K562 (cell line): Measurements from ENCODE around the gene GCN1. TPM values are rescaled to one million over a fixed set of nuclear protein-coding genes. Genes with fewer than 3 reads are reported as not detected.
A peak's percentile ranks its signal among the peaks of the same experiment; 100 is the strongest.

Experiments used
- EZH2 ChIP-seq: IDR thresholded peaks from 2 replicates; pipeline ENCODE4 v1.6.1; 2012; ENCODE audit warnings: low read depth, mild to moderate bottlenecking, inconsistent platforms, low read length, borderline replicate concordance
- HOXB6 ChIP-seq: fragments of 250-450 bp; sonication (Bioruptor Pico); IDR thresholded peaks from 2 replicates; pipeline ENCODE4 v1.5.1; 2022; ENCODE audit warnings: mild to moderate bottlenecking, borderline replicate concordance
- KAT7 ChIP-seq: sonication (generic); formaldehyde crosslinking; IDR thresholded peaks from 2 replicates; pipeline ENCODE4 v1.8.0; 2022; ENCODE audit warnings: missing genetic modification reagents, mild to moderate bottlenecking, borderline replicate concordance
- KDM5B ChIP-seq: fragments of 200-600 bp; sonication (generic); IDR thresholded peaks from 2 replicates; pipeline ENCODE4 v1.6.1; 2012; ENCODE audit warnings: low read depth, mild to moderate bottlenecking, moderate library complexity, low read length, control low read depth, inconsistent platforms; ENCODE audit not compliant: insufficient replicate concordance
- MTF1 ChIP-seq: fragments of 250-450 bp; sonication (Bioruptor Pico); IDR thresholded peaks from 2 replicates; pipeline ENCODE4 v1.9.0; 2021; ENCODE audit warnings: moderate library complexity, mild to moderate bottlenecking, inconsistent platforms, borderline replicate concordance
- NR3C1 ChIP-seq: sonication (generic); formaldehyde crosslinking; IDR thresholded peaks from 2 replicates; pipeline ENCODE4 v1.8.1; 2022; ENCODE audit warnings: missing genetic modification reagents
- RERE ChIP-seq: sonication (generic); formaldehyde crosslinking; IDR thresholded peaks from 2 replicates; pipeline ENCODE4 v1.8.0; 2023; ENCODE audit warnings: missing genetic modification reagents, mild to moderate bottlenecking, borderline replicate concordance
- TCF7 ChIP-seq: sonication (generic); IDR thresholded peaks from 2 replicates; pipeline ENCODE4 v1.6.1; 2016; ENCODE audit warnings: antibody characterized with exemption, borderline replicate concordance
- YY1 ChIP-seq, 3 experiments: IDR thresholded peaks; 2 replicates each; pipeline ENCODE4 v1.6.1; 2011; ENCODE audit warnings: low read length in 2 of 3, mild to moderate bottlenecking in 2 of 3, moderate library complexity in 2 of 3, borderline replicate concordance in 1 of 3, control low read depth in 1 of 3, low read depth in 1 of 3; ENCODE audit not compliant: insufficient read depth in 3 of 3, insufficient replicate concordance in 2 of 3, control insufficient read depth in 1 of 3, insufficient read length in 1 of 3; ENCODE audit errors: extremely low read depth in 1 of 3
- ZNF23 ChIP-seq: fragments of 250-450 bp; sonication (Bioruptor Pico); IDR thresholded peaks from 2 replicates; pipeline ENCODE4 v1.4.0; 2020; ENCODE audit warnings: mild to moderate bottlenecking
- ZNF408 ChIP-seq: fragments of 250-450 bp; sonication (Bioruptor Pico); IDR thresholded peaks from 2 replicates; pipeline ENCODE4 v1.4.0; 2020; ENCODE audit warnings: low read depth, mild to moderate bottlenecking, moderate library complexity
- ZNF431 ChIP-seq: sonication (generic); formaldehyde crosslinking; IDR thresholded peaks from 2 replicates; pipeline ENCODE4 v1.8.0; 2022; ENCODE audit warnings: mild to moderate bottlenecking, missing genetic modification reagents
- ZNF668 ChIP-seq: fragments of 250-450 bp; sonication (Bioruptor Pico); IDR thresholded peaks from 2 replicates; pipeline ENCODE4 v1.8.0; 2022; ENCODE audit warnings: mild to moderate bottlenecking, inconsistent platforms
- ZNF707 ChIP-seq: fragments of 250-450 bp; sonication (Bioruptor Pico); conservative IDR thresholded peaks from 2 replicates; pipeline ENCODE4 v1.8.0; 2022; ENCODE audit warnings: inconsistent platforms, mild to moderate bottlenecking, moderate library complexity
- ZNF79 ChIP-seq: fragments of 250-450 bp; sonication (Bioruptor Pico); IDR thresholded peaks from 2 replicates; pipeline ENCODE4 v1.4.0; 2020; ENCODE audit warnings: low read depth, mild to moderate bottlenecking, moderate library complexity
- polyA plus RNA-seq, 8 experiments: library from polyadenylated mRNA; depleted of rRNA in 4 of 8; stranded (reverse) in 5 of 8; unstranded in 3 of 8; fragments of >200 nt; fragmentation: Nextera tagmentation in 2 of 8; fragmentation: Illumina TruSeq in 1 of 8; extraction: Ambion mirVana in 2 of 8; extraction: Trizol in 1 of 8; gene quantifications; 2 replicates each; pipeline versions ENCODE4 v1.2.1 to v1.2.3, GENCODE V29; 2011 to 2014; ENCODE audit warnings: inconsistent platforms in 1 of 8, missing spikeins in 1 of 8
- total RNA-seq, 7 experiments: library from RNA; depleted of rRNA in 6 of 7; stranded (reverse); fragments of >200 nt in 6 of 7; fragmentation: Illumina TruSeq in 2 of 7; extraction: Trizol in 2 of 7; gene quantifications; 2 replicates each; pipeline versions ENCODE4 v1.2.1 to v1.2.3, GENCODE V29; 2011 to 2021; ENCODE audit warnings: low replicate concordance in 1 of 7
- TF ChIP-seq, protein P1 (sequence below): sonication (generic); formaldehyde crosslinking; IDR thresholded peaks from 2 replicates; pipeline ENCODE4 v1.8.0; 2022; ENCODE audit warnings: missing genetic modification reagents, mild to moderate bottlenecking, borderline replicate concordance

GCN1 gene
- total and polyA plus RNA-seq, 9 of the 15 experiments (the other 6 are each of a cell fraction or from before 2014, with no cell fraction given): 11.9 to 190 (median 51.7) TPM

DNA sequence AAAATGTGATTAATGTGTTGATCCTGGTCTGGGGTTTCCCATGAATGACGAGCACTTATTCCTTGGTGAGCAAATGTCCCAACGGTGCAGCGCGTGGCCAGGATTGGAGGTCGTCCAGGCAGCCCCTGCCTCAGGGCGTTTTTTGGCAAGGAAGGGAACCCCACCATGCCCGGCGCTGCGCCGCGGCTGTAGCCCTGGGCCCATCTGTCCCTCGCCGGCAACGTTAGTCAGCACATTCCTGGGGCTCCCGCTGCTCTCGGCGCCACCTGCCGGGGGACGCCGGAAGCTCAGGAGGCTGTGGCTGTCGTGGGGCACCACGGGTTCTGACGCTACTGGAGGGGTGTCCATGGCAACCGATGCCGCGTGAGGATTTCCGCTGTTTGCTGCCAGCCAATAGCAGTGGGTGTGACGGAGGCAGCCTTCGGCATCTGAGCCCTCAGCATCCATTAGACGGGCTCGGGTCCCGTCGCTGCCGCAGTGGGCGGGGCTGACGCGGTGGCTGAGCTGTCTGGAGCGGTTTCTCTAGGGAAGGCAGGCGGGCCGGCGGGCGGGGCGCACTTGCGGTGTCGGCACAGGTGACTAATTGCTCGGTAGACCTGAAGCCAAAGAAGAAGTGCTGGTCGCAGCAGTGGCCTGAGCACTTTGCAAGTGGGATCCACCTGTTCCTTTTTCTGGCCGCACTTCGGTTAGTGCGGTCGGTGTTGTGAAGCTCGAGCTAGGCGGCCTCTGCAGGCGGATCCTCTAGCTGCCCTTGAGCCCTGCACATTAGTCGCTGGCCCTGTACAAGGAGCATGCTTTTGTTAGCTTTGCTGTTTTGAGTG, 107.5 kb downstream of the GCN1 start (continued):
- TF ChIP-seq TCF7 (no peak), NR3C1 (no peak), ZNF79 (CRISPR knock-in tag) (no peak), EZH2 (no peak), MTF1 (CRISPR knock-in tag) (no peak), HOXB6 (CRISPR knock-in tag) (no peak), KDM5B (peak; percentile 41), YY1 (IDR thresholded peaks at IDR 0.05; ENCODE audit: borderline replicate concordance in 1 of 3, control insufficient read depth in 1 of 3, extremely low read depth in 1 of 3, insufficient read depth in 3 of 3, insufficient read length in 1 of 3, insufficient replicate concordance in 2 of 3, low read depth in 1 of 3, low read length in 2 of 3) (peak in 1 of 3 experiments; percentile 60), ZNF431 (CRISPR knock-in tag) (0 out of 2 replicates have a peak, but pooled peaks have one; percentile 32), RERE (no peak), ZNF408 (CRISPR knock-in tag) (no peak), ZNF707 (CRISPR knock-in tag) (no peak), ZNF23 (no peak), ZNF668 (CRISPR knock-in tag) (no peak), KAT7 (CRISPR knock-in tag) (no peak)
- TF ChIP-seq, protein P1, sequence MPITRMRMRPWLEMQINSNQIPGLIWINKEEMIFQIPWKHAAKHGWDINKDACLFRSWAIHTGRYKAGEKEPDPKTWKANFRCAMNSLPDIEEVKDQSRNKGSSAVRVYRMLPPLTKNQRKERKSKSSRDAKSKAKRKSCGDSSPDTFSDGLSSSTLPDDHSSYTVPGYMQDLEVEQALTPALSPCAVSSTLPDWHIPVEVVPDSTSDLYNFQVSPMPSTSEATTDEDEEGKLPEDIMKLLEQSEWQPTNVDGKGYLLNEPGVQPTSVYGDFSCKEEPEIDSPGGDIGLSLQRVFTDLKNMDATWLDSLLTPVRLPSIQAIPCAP (CRISPR knock-in tag): no peak
